GM19452 (cell line): ENCODE measurements around the gene MSX2.

Source experiments
- ATAC-seq: cut with Tn5 transposase; IDR thresholded peaks from one replicate; pipeline ENCODE4 v1.9.1; 2021; ENCODE audit not compliant: unreplicated experiment

Gene MSX2

GRCh38 chr5:174765540-174765939 is 41.2 kb downstream of the MSX2 start:
- no peak for ATAC-seq

GRCh38 chr5:174767670-174768069 is 43.3 kb downstream of the MSX2 start:
- ATAC-seq: no peak

GRCh38 chr5:174769005-174769404 is 44.6 kb downstream of the MSX2 start:
- ATAC-seq: no peak

GRCh38 chr5:174773371-174773770 is 49.0 kb downstream of the MSX2 start:
- no peak for ATAC-seq

DNA sequence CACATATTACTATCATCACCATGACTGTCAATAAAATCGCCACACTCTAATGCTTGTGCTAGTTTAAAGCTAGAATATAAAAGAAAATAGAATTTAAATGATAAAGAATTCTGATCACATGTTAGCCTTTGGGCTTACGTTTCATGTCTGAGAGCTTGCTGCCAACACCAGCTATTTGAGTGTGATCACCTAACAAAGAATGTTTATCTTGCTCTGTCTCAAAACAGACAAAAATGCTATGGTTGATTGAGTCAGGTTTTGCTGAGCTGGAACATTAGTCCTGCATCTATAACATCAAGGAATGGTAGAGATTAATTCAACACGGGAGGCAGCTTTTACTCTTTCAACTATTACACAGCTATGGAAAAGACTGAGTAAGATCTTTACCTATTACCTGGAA is 50.7 kb downstream of the MSX2 start:
- no peak for ATAC-seq

- ATAC-seq: no peak
Observed at GRCh38 chr5:174777111-174777510, 52.7 kb downstream of the MSX2 start.

DNA sequence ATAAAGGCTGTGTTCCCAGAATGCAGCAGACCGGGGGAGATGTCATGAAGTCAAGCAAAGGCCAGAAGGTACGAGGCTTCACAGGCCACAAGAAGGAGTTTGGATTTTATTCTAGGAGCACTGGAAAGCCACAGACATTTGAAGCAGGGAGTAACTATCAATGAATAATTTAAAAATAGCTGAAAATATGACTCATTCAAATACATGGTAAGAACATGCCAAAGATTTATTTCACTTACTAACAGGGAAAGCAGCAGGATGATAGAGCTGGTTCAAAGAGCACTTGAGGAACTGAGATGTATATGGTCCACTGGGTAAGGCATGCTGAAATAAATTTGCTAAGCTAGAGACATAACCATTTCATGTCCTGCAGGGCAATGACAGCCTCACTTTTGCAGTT is 53.2 kb downstream of the MSX2 start:
- no peak for ATAC-seq
